CD4-positive, alpha-beta T cell treated with Interleukin-12 subunit alpha and Interleukin-12 subunit beta, for 1 hour (primary cell): Measurements from ENCODE around the gene AGAP1.

Experiments used
- DNase-seq: peaks from one replicate; pipeline ENCODE4 v3.0.0-alpha.2; 2020

The AGAP1 gene

DNA sequence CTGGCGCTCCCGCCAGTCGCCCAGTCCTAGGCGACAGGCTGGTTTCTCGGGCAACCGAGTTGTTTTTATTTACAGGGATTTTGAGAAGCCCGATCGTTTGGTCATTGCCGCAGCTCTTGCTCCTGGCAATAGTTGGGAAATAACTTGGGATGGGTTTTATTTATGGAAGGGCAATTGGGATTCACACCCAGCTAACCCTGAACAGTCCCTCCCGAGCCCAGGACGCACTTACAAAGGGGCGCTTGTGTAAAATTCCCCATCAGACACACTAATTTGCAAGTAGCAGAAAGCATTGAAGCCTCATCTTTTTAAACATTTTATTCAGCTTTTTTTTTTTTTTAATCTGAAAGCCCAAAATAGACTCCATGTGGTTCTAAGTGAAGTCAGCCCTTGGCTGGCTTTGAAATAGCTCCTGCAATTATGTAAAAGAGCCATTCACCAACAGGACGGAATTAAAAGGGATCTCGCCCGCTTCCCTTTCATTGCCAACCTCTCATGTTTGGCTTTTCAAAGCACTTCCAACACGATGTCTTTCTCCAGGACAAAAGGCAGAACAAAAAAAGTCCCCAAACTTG, 677.9 kb downstream of the AGAP1 start:
- DNase-seq = no peak

DNA sequence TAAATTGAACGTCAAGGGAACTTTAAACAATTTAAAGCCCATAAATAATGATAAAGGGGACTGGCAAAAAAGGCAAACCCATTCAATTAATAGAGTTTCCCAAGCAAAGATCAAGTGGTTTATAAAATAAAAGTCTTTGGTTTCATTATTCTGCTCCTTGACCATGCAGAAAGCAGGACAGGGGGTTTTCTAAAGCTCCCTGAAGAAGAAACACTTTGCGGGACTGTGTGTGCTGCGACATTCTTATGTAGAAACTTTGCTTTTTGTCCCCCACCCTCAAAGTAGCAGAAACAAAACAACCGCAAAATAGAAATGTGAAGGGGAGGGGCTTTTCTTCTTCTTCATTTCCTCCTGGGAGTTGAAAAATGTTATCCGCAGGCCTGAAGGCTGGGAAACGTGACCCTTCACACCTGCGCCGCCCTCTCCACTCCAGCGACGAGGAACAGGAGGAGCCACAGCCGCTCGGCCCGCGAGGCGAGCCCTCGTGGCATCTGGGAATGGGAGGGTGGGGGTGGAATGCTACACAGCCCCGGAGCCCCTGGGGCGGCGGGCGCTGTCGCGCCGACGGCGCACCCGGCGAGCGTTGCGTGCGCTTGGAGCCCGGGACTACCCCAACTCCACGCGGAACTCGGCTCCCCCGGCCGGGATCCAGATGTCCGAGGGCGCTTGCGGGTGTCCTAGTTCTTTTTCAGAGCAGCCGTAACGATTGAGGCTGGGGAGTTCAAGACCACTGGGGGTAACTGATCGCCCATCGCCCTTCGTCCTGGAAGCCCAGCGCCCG, 678.6 kb downstream of the AGAP1 start:
- DNase-seq = no peak

DNA sequence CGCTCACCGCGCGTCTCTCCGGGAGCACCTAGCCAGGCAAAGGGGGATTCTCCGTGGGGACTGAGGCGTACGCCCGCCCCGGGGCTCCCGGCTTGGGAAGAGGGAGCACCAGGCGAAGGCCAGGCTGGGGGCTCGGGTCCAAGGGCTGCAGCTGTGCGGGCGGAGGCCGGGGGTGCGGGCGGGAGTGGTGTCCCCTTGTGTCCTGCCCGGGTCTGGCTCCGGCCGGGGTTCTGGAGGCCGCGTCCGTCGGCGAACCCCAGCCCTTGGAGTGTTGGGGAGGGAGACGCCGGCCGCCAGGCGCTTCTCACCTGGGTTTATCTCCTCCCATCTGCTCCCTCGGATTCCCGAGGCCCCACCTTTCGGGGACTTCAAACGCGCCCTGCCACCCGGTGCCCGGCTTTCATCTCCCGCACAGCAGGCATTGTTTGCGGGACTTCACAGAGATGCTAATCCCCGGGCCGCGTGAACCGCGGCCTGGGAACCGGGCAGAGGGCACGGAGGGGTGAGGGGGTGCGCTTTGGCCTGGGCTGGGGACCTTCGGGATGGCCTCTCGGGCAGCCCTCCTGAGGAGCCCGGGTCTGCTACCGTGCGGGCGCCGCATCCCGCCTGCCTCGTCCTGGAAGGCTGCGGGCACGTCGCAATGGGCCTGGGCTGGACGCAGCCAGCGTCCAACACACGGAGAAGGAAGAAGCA, 679.3 kb downstream of the AGAP1 start:
- DNase-seq = no peak

- DNase-seq = no peak
Observed at GRCh38 chr2:236173729-236174607, 680.1 kb downstream of the AGAP1 start.

GRCh38 chr2:236175548-236176150, 681.8 kb downstream of the AGAP1 start:
- DNase-seq = no peak

- DNase-seq = no peak
Observed at GRCh38 chr2:236176417-236176816, 682.6 kb downstream of the AGAP1 start.

DNA sequence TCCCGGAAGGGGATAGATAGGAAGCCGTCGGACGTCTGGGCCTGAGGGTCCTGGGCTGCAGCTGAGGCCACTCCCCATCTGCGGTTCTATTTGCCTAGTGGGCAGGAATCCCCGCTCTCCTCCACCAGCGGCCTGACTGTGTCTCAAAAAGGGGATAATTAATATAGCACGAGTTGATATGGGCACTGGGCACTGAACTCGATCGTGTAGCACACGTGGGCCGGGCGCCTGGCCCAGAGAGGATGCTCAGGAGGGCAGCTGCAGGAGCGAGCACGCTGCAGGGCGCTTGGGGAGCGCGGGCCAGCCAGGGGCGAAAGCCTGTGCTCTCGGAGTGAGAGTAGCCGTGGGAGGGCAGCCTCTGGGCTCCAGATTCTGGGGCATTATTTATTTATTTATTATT, 683.1 kb downstream of the AGAP1 start:
- DNase-seq = no peak

DNA sequence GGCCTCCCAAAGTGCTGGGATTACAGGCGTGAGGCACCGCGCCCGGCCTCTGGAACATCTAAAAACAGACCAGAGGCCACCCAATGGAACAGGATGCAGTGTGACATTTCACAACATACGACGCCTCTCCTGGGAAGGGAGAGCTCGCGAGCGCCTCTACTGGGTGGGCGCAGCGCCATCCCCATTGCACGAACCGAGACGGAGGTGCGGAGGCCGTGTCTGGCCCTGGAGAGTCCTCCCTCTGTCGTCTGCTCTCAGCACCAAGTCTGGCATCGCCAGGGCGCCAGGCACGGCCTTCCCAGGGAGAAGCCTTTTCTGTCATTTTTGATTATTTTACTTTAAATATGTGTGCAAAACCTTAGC, 683.7 kb downstream of the AGAP1 start:
- no peak for DNase-seq

- DNase-seq = peak; percentile 25
Observed at GRCh38 chr2:236177967-236178889, 684.4 kb downstream of the AGAP1 start.

DNA sequence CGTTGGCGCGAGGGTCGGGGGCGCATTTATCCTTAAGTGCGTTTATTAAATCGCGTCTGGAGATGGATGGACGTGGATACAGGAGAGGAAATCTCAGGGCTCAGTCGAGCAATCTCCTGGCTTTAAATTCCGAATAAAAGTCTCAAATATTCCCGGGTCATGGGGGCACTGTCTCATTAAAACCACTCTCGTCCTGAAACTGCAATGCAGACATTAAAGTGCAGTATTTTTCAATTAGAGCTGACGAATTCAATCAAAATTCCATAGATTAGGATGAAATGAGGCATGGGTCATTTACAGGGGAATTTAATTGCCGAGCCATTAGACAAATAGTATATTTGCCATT, 685.0 kb downstream of the AGAP1 start:
- no peak for DNase-seq

GRCh38 chr2:236179236-236180075, 685.6 kb downstream of the AGAP1 start:
- no peak for DNase-seq

GRCh38 chr2:236180076-236180816, 686.4 kb downstream of the AGAP1 start:
- no peak for DNase-seq

GRCh38 chr2:236180831-236181453, 687.1 kb downstream of the AGAP1 start:
- peak; percentile 27 for DNase-seq
